Measurements from ENCODE around the gene PTGER3. TPM values are rescaled to one million over a fixed set of nuclear protein-coding genes. Genes with fewer than 3 reads are reported as not detected.

PTGER3 gene
- total and polyA plus RNA-seq, 2 of the 4 experiments (the other 2 are of a cell fraction) = not detected

DNA sequence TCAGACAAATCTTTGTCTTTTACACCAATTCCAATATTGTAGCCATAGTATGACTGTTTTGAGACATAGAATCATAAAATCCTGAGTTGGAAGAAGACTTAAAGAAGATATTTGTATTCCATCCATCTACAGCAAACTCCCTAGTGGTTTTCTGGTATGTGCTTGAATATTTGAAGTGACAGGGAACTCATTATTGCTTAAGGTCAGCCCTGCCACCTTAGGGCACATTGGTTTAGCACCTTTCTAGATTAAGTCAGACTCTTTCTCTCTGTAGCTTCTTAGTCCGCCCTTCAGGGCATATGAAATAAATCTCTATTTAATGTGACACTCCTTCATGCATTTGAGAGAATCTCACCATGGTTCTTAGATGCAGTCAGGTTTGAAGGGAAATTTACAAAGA is 49.8 kb downstream of the PTGER3 start:
- POLR2A ChIA-PET (ENCODE audit: unreplicated experiment) = no interaction called here
- Histone ChIP-seq H2BK120ac (ENCODE audit: low read depth, low read length) (no peak overlapping the region), H3K4me1 (ENCODE audit: control insufficient read depth, insufficient read depth, low read length) (no peaks in the 10 kb centered on the region), H3K23ac (ENCODE audit: low read depth, low read length) (no peak overlapping the region), H3K79me1 (ENCODE audit: low read depth in 1 of 2, low read length in 2 of 2) (no peaks in the 10 kb centered on the region), H3K56ac (ENCODE audit: extremely low read depth, insufficient read depth, low read length) (no peak overlapping the region), H3K9ac (ENCODE audit: low read depth, low read length) (no peak overlapping the region), H4K91ac (ENCODE audit: insufficient read depth, low read depth, low read length) (no peak overlapping the region), H3K9me3 (ENCODE audit: control insufficient read depth, insufficient read depth, low read length) (no peaks in the 10 kb centered on the region), H3K27ac (ENCODE audit: insufficient read depth, low read length) (no peak overlapping the region), H3K14ac (replicated peaks; ENCODE audit: low read depth, low read length) (no peak overlapping the region), H3K4me2 (ENCODE audit: low read depth, low read length) (no peak overlapping the region), H2AK9ac (replicated peaks; ENCODE audit: low read depth, low read length, poor library complexity) (no peak overlapping the region), H3K18ac (ENCODE audit: low read depth, low read length) (no peak overlapping the region), H2AK5ac (ENCODE audit: low read depth, low read length) (no peak overlapping the region), H3K27me3 (ENCODE audit: control insufficient read depth, insufficient read depth, low read length) (no peaks in the 10 kb centered on the region), H3K36me3 (ENCODE audit: control insufficient read depth, insufficient read depth, low read length) (no peaks in the 10 kb centered on the region), H4K8ac (ENCODE audit: low read depth in 2 of 2, low read length in 2 of 2) (no peak overlapping the region), H3K4ac (ENCODE audit: low read depth, low read length) (no peak overlapping the region), H4K20me1 (ENCODE audit: insufficient read depth, low read length) (no peaks in the 10 kb centered on the region), H4K5ac (ENCODE audit: low read depth, low read length) (no peak overlapping the region), H2BK20ac (ENCODE audit: low read depth, low read length) (no peak overlapping the region), H2BK15ac (ENCODE audit: low read depth, low read length) (no peak overlapping the region), H3K4me3 (ENCODE audit: insufficient read depth, low read depth, low read length) (no peak overlapping the region), H2AFZ (replicated peaks; ENCODE audit: low read length, poor library complexity) (no peak overlapping the region), H3K9me1 (ENCODE audit: insufficient read depth, low read length) (no peaks in the 10 kb centered on the region), H2BK5ac (ENCODE audit: low read depth, low read length, poor library complexity, severe bottlenecking) (no peak overlapping the region)
- no TSS peak for BruUV-seq (replicated peaks)
- CTCF ChIA-PET = no interaction called here
- no CpG with 5 or more reads among the region's 1 CpG for WGBS, 2 experiments (ENCODE audit: extremely low coverage in 2 of 2, insufficient read length in 1 of 2)
- ATAC-seq (ENCODE audit: low read depth) = no peak
- TF ChIP-seq MAFK (IDR thresholded peaks at IDR 0.05; ENCODE audit: low read depth, low read length) = no peak
- no peak for TF ChIP-seq FOS (IDR thresholded peaks at IDR 0.05; ENCODE audit: low read depth, low read length)
- TF ChIP-seq RCOR1 (IDR thresholded peaks at IDR 0.05; ENCODE audit: insufficient replicate concordance, low read length) = no peak
- TF ChIP-seq, protein P1, sequence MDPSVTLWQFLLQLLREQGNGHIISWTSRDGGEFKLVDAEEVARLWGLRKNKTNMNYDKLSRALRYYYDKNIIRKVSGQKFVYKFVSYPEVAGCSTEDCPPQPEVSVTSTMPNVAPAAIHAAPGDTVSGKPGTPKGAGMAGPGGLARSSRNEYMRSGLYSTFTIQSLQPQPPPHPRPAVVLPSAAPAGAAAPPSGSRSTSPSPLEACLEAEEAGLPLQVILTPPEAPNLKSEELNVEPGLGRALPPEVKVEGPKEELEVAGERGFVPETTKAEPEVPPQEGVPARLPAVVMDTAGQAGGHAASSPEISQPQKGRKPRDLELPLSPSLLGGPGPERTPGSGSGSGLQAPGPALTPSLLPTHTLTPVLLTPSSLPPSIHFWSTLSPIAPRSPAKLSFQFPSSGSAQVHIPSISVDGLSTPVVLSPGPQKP (IDR thresholded peaks at IDR 0.05; ENCODE audit: borderline replicate concordance, low read depth, low read length) = no peak
- TF ChIP-seq RAD21 (IDR thresholded peaks at IDR 0.05; ENCODE audit: low read length) = no peak
- no peak for TF ChIP-seq POLR2A (IDR thresholded peaks at IDR 0.05; ENCODE audit: low read depth, low read length)
- dilution Hi-C loops (cut with HindIII; ENCODE audit: low sequenced_read_pairs, unreplicated experiment) = no loop called here
- no peak for DNase-seq
- intact Hi-C loops (cut with micrococcal nuclease) = no loop called here
- in situ Hi-C loops (cut with MboI; ENCODE audit: low sequenced_read_pairs) = no loop called here
